ENCODE data around the gene PSMC5.
A peak's percentile ranks its signal among the peaks of the same experiment; 100 is the strongest.
"Not testable (repeated sequence)": the region's sequence is repeated elsewhere in the genome, so short reads cannot be mapped to it uniquely, and the experiment has no call there.

The PSMC5 gene

DNA sequence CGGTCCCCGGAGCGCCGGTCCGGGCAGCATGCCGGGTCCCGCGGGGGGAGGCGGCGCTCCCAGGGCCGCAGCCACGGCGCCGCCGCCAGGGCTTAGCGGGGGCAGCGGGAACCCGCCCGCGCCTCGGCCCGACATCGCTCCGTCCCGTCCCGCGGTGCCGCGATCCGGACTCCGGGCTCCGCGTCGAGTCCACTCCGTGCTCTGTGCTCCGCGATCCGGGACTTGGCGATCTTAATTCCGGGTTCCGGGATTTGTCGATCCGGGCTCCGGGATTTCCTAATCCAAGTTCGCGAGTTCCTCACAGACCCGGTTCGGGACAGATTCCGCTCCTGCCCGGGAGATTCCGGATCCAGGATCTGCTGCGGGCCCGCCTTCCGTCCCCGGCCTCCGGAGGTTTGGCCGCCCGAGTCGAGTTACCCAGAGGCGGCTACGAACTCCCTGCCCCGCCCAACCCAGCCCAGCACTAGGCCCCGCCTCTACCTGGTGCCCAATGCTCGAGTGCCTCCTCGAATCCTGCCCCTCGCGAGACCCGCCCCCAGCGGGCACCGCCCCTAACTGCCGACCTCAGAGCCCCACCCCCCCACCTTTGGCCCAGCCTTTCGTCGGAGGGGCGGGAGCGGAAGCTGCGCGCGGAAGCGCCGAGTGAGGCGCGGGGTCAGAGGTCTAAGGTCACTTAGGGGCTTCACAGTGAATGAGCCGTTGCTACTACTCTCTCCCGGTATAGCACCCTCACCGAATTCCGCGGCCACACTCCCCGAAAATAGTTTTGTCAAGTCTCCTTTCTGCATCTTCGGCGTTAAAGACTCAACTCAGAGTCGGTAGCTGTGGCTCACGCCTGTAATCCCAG lies 15.5 kb downstream of the PSMC5 start, which contains the start of gene SMARCD2:
TSS of gene SMARCD2 (minus strand) at position 146 of the 847 bp plus-strand sequence. CDS start at position 135, 11 bp downstream.
- Histone ChIP-seq H3K23ac (ENCODE audit: low read length) (no peak within 1 kb of the TSS), H3K9me3 (ENCODE audit: insufficient read depth, low read depth, low read length) (peaks cover 6% of the 10 kb centered on the region), H3K14ac (ENCODE audit: low read length) (peak within 1 kb of the TSS; percentile 77), H3K4ac (ENCODE audit: low read depth, low read length) (peak within 1 kb of the TSS; percentile 64), H2BK120ac (ENCODE audit: insufficient read depth, low read length, poor library complexity) (peak within 1 kb of the TSS; percentile 65), H3K4me3 (ENCODE audit: low read depth, low read length) (peak within 1 kb of the TSS; percentile 84), H4K12ac (ENCODE audit: low read depth, low read length) (peak within 1 kb of the TSS; percentile 84), H3K9ac (ENCODE audit: low read length) (peak within 1 kb of the TSS; percentile 72), H3K18ac (ENCODE audit: low read length) (peak within 1 kb of the TSS; percentile 77), H3K27me3 (ENCODE audit: insufficient read depth, low read length) (no peaks in the 10 kb centered on the region), H2BK12ac (ENCODE audit: low read length) (no peak within 1 kb of the TSS), H2BK5ac (ENCODE audit: low read depth, low read length, poor library complexity) (peak within 1 kb of the TSS; percentile 73), H3K79me2 (ENCODE audit: control insufficient read depth, insufficient read depth, low read length, poor library complexity) (peaks cover 27% of the 10 kb centered on the region), H2AK5ac (ENCODE audit: low read length) (peak within 1 kb of the TSS; percentile 56), H3K4me1 (ENCODE audit: control insufficient read depth in 1 of 2, insufficient read depth in 2 of 2, low read length in 2 of 2) (peaks cover 25 to 29% of the 10 kb centered on the region in 2 experiments), H4K91ac (ENCODE audit: low read depth, low read length) (peak within 1 kb of the TSS; percentile 70), H3K27ac (ENCODE audit: low read depth, low read length) (peak within 1 kb of the TSS; percentile 81), H3K36me3 (ENCODE audit: control insufficient read depth in 1 of 2, insufficient read depth in 2 of 2, low read length in 2 of 2) (no peaks in the 10 kb centered on the region), H3K79me1 (ENCODE audit: low read length) (peaks cover 11% of the 10 kb centered on the region), H3K4me2 (ENCODE audit: low read length) (peak within 1 kb of the TSS; percentile 83), H4K8ac (ENCODE audit: low read depth, low read length) (peak within 1 kb of the TSS; percentile 96), H2AFZ (ENCODE audit: insufficient read depth, low read length, poor library complexity) (peak within 1 kb of the TSS; percentile 80)
- DNase-seq, result peak; percentile 98
- no CpG with 5 or more reads among the region's 92 CpGs for WGBS (ENCODE audit: extremely low coverage, insufficient coverage, insufficient read length)

DNA sequence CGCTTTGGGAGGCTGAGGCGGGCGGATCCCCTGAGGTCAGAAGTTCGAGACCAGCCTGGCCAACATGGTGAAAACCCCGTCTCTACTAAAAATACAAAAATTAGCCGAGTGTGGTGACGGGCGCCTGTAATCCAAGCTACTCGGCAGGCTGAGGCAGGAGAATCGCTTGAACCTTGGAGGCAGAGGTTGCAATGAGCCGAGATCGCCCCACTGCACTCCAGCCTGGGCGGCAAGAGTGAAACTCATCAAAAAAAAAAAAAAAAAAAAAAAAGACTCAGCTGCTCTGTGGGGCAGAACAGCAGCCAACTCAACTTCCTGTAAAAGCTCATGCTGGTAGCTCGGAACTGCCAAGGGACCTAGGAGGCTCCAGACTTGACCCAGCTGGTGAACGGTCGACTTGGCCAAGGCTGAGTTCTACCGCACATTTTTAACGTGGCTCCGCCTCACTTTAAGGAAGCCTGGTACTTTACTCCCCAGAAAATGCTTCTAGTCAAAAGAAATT lies 16.2 kb downstream of the PSMC5 start:
- H3K18ac ChIP-seq (ENCODE audit: low read length); H3K27me3 ChIP-seq (ENCODE audit: insufficient read depth, low read length); H3K23ac ChIP-seq (ENCODE audit: low read length); H3K27ac ChIP-seq (ENCODE audit: low read depth, low read length); H2BK5ac ChIP-seq (ENCODE audit: low read depth, low read length, poor library complexity); H3K36me3 ChIP-seq (ENCODE audit: control insufficient read depth in 1 of 2, insufficient read depth in 2 of 2, low read length in 2 of 2); H3K9me3 ChIP-seq (ENCODE audit: insufficient read depth, low read depth, low read length); H3K9ac ChIP-seq (ENCODE audit: low read length); H2AK5ac ChIP-seq (ENCODE audit: low read length); H2BK12ac ChIP-seq (ENCODE audit: low read length): not testable (repeated sequence)
- Histone ChIP-seq H4K8ac (ENCODE audit: low read depth, low read length) (peak overlapping the region; percentile 96), H3K79me1 (ENCODE audit: low read length) (peaks cover 11% of the 10 kb centered on the region), H2AFZ (ENCODE audit: insufficient read depth, low read length, poor library complexity) (peak overlapping the region; percentile 80), H3K4me1 (ENCODE audit: control insufficient read depth in 1 of 2, insufficient read depth in 2 of 2, low read length in 2 of 2) (peaks cover 18 to 24% of the 10 kb centered on the region in 2 experiments), H3K4me2 (ENCODE audit: low read length) (peak overlapping the region; percentile 77), H3K4ac (ENCODE audit: low read depth, low read length) (peak overlapping the region; percentile 61), H3K14ac (ENCODE audit: low read length) (peak overlapping the region; percentile 37), H4K91ac (ENCODE audit: low read depth, low read length) (peak overlapping the region; percentile 67), H3K4me3 (ENCODE audit: low read depth, low read length) (peak overlapping the region; percentile 69), H3K79me2 (ENCODE audit: control insufficient read depth, insufficient read depth, low read length, poor library complexity) (peaks cover 21% of the 10 kb centered on the region), H2BK120ac (ENCODE audit: insufficient read depth, low read length, poor library complexity) (peak overlapping the region; percentile 65), H4K12ac (ENCODE audit: low read depth, low read length) (peak overlapping the region; percentile 84)
- peak; percentile 69 to 84 for DNase-seq
- no CpG with 5 or more reads among the region's 19 CpGs for WGBS (ENCODE audit: extremely low coverage, insufficient coverage, insufficient read length)

DNA sequence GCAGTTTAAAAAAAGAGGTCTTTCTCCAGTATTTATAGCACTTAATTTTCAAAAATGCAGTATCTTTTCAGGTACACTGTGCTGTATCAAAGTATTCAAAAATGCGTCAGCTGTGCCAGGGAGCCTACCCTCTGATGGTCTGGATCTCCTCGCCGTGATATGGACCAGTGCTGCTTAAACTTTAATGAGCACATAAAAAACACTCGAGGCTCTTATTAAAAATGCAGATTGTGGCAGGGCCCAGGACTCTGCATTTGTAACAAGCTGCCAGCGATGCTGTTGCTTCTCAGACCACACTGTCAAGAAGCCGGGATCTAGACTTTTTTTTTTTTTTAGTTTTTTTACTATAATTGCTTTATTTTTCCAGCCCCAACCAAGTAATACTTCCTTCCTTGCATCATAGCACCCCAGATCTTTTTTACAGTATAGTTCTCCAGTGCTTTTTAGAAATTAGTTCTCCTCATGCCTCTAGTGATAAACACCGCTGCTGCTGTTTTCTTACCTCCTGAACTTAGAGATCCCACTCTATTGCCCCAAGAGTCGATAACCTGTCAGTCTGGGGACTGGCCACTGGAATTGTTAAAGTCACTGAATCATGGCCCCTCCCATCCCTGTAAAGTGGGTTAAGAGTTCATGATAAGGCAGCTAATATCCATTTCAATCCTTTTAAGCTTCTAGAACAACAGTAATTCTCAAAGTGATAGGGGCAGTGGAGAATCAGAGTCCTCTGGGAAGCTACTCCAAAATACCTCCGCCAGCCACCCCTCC lies 16.9 kb downstream of the PSMC5 start:
- no CpG with 5 or more reads among the region's 9 CpGs for WGBS (ENCODE audit: extremely low coverage, insufficient coverage, insufficient read length)
- Histone ChIP-seq H4K8ac (ENCODE audit: low read depth, low read length) (no peak overlapping the region), H3K79me2 (ENCODE audit: control insufficient read depth, insufficient read depth, low read length, poor library complexity) (peaks cover 19% of the 10 kb centered on the region), H2BK120ac (ENCODE audit: insufficient read depth, low read length, poor library complexity) (no peak overlapping the region), H4K12ac (ENCODE audit: low read depth, low read length) (no peak overlapping the region), H3K18ac (ENCODE audit: low read length) (no peak overlapping the region), H3K4me3 (ENCODE audit: low read depth, low read length) (no peak overlapping the region), H3K4me2 (ENCODE audit: low read length) (no peak overlapping the region), H3K27ac (ENCODE audit: low read depth, low read length) (no peak overlapping the region), H3K79me1 (ENCODE audit: low read length) (peaks cover 14% of the 10 kb centered on the region), H3K4ac (ENCODE audit: low read depth, low read length) (no peak overlapping the region), H2BK12ac (ENCODE audit: low read length) (no peak overlapping the region), H3K4me1 (ENCODE audit: control insufficient read depth in 1 of 2, insufficient read depth in 2 of 2, low read length in 2 of 2) (peaks cover 14 to 21% of the 10 kb centered on the region in 2 experiments), H3K9me3 (ENCODE audit: insufficient read depth, low read depth, low read length) (peaks cover 12% of the 10 kb centered on the region), H3K23ac (ENCODE audit: low read length) (no peak overlapping the region), H4K91ac (ENCODE audit: low read depth, low read length) (no peak overlapping the region), H2AK5ac (ENCODE audit: low read length) (no peak overlapping the region), H3K36me3 (ENCODE audit: control insufficient read depth in 1 of 2, insufficient read depth in 2 of 2, low read length in 2 of 2) (no peaks in the 10 kb centered on the region), H3K27me3 (ENCODE audit: insufficient read depth, low read length) (no peaks in the 10 kb centered on the region), H2BK5ac (ENCODE audit: low read depth, low read length, poor library complexity) (no peak overlapping the region), H3K14ac (ENCODE audit: low read length) (no peak overlapping the region), H3K9ac (ENCODE audit: low read length) (no peak overlapping the region), H2AFZ (ENCODE audit: insufficient read depth, low read length, poor library complexity) (no peak overlapping the region)
- no peak for DNase-seq

DNA sequence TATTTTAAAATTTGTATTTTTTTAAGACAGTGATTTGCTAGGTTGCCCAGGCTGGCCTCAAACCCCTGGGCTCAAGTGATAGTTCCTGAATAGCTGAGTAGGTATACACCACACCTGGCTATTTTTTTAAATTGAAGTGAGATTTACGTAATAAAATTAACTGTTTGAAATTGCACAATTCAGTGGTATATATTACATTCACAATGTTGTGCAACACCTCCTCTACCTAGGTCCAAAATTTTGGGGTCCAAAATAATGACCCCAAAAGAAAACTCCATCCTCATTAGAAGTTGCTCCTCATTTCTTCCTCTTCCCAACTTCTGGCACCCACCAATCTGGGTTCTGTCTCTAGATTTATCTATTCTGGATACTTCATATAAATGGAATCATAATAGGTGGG lies 18.3 kb downstream of the PSMC5 start:
- H3K4me1 ChIP-seq (ENCODE audit: control insufficient read depth in 1 of 2, insufficient read depth in 2 of 2, low read length in 2 of 2), result peaks cover 10 to 16% of the 10 kb centered on the region in 2 experiments
- no peak overlapping the region for H3K4me3 ChIP-seq (ENCODE audit: low read depth, low read length)
- H4K12ac ChIP-seq (ENCODE audit: low read depth, low read length), result no peak overlapping the region
- no peaks in the 10 kb centered on the region for H3K36me3 ChIP-seq (ENCODE audit: control insufficient read depth in 1 of 2, insufficient read depth in 2 of 2, low read length in 2 of 2)
- H2AK5ac ChIP-seq (ENCODE audit: low read length), result no peak overlapping the region
- H2AFZ ChIP-seq (ENCODE audit: insufficient read depth, low read length, poor library complexity), result no peak overlapping the region
- WGBS (ENCODE audit: extremely low coverage, insufficient coverage, insufficient read length), result no CpG with 5 or more reads among the region's 1 CpG
- H2BK12ac ChIP-seq (ENCODE audit: low read length), result no peak overlapping the region
- peaks cover 14% of the 10 kb centered on the region for H3K79me1 ChIP-seq (ENCODE audit: low read length)
- no peak overlapping the region for H3K27ac ChIP-seq (ENCODE audit: low read depth, low read length)
- H2BK120ac ChIP-seq (ENCODE audit: insufficient read depth, low read length, poor library complexity), result no peak overlapping the region
- no peak overlapping the region for H3K18ac ChIP-seq (ENCODE audit: low read length)
- H3K14ac ChIP-seq (ENCODE audit: low read length), result no peak overlapping the region
- no peak overlapping the region for H4K8ac ChIP-seq (ENCODE audit: low read depth, low read length)
- no peak overlapping the region for H3K4me2 ChIP-seq (ENCODE audit: low read length)
- H2BK5ac ChIP-seq (ENCODE audit: low read depth, low read length, poor library complexity), result no peak overlapping the region
- no peak overlapping the region for H3K23ac ChIP-seq (ENCODE audit: low read length)
- no peak overlapping the region for H3K9ac ChIP-seq (ENCODE audit: low read length)
- no peak overlapping the region for H3K4ac ChIP-seq (ENCODE audit: low read depth, low read length)
- no peak overlapping the region for H4K91ac ChIP-seq (ENCODE audit: low read depth, low read length)
- peaks cover 18% of the 10 kb centered on the region for H3K79me2 ChIP-seq (ENCODE audit: control insufficient read depth, insufficient read depth, low read length, poor library complexity)
- H3K9me3 ChIP-seq (ENCODE audit: insufficient read depth, low read depth, low read length), result peaks cover 17% of the 10 kb centered on the region
- H3K27me3 ChIP-seq (ENCODE audit: insufficient read depth, low read length), result no peaks in the 10 kb centered on the region
- DNase-seq, result no peak

All from trophoblast cell (in vitro differentiated cells and primary cell).